Stimulated activated naive CD4-positive, alpha-beta T cell treated with Interleukin-2 at 50 U/mL for 16 hours (primary cell): ENCODE data around the gene NUDCD3.

Experiments used
- DNase-seq: peaks from one replicate; lab custom pipeline; 2025; lab: John Stamatoyannopoulos, UW

The NUDCD3 gene

GRCh38 chr7:44490351-44491200 lies at the start of gene NUDCD3:
TSS of gene NUDCD3 (minus strand) at chr7:44490658. CDS start at chr7:44490600, 58 bp downstream.
- DNase-seq: peak; percentile 76

GRCh38 chr7:44539669-44540506 lies 49.4 kb upstream of the NUDCD3 start:
- no peak for DNase-seq

- DNase-seq: no peak
Observed at GRCh38 chr7:44538798-44539668, 48.6 kb upstream of the NUDCD3 start.

- no peak for DNase-seq
Observed at GRCh38 chr7:44538093-44538797, 47.8 kb upstream of the NUDCD3 start.

GRCh38 chr7:44537442-44537841 lies 47.0 kb upstream of the NUDCD3 start:
- DNase-seq: no peak

GRCh38 chr7:44536090-44536489 lies 45.6 kb upstream of the NUDCD3 start:
- no peak for DNase-seq

- DNase-seq: no peak
Observed at GRCh38 chr7:44535348-44536064, 45.0 kb upstream of the NUDCD3 start.

- DNase-seq: peak; percentile 41
Observed at GRCh38 chr7:44534501-44534900, 44.0 kb upstream of the NUDCD3 start.

- no peak for DNase-seq
Observed at GRCh38 chr7:44534087-44534486, 43.6 kb upstream of the NUDCD3 start.

- DNase-seq: no peak
Observed at GRCh38 chr7:44533301-44534055, 43.0 kb upstream of the NUDCD3 start.

GRCh38 chr7:44531421-44532380 lies 41.2 kb upstream of the NUDCD3 start:
- DNase-seq: no peak

GRCh38 chr7:44530990-44531389 lies 40.5 kb upstream of the NUDCD3 start:
- no peak for DNase-seq

GRCh38 chr7:44524811-44525388 lies 34.4 kb upstream of the NUDCD3 start:
- DNase-seq: no peak

GRCh38 chr7:44522315-44522714 lies 31.9 kb upstream of the NUDCD3 start:
- no peak for DNase-seq

GRCh38 chr7:44521347-44522095 lies 31.1 kb upstream of the NUDCD3 start:
- no peak for DNase-seq

GRCh38 chr7:44520574-44520973 lies 30.1 kb upstream of the NUDCD3 start:
- DNase-seq: no peak

GRCh38 chr7:44519546-44519945 lies 29.1 kb upstream of the NUDCD3 start:
- no peak for DNase-seq

- DNase-seq: no peak
Observed at GRCh38 chr7:44518761-44519160, 28.3 kb upstream of the NUDCD3 start.
